CD4-positive, alpha-beta T cell treated with Interleukin-6 at 100 ng/mL for 8 hours (primary cell): Measurements from ENCODE around the gene SRMS.
"Not testable (repeated sequence)": the region's sequence is repeated elsewhere in the genome, so short reads cannot be mapped to it uniquely, and the experiment has no call there.

Source experiments
- DNase-seq: peaks from one replicate; pipeline ENCODE4 v3.0.0-alpha.2; 2020; ENCODE audit warnings: mixed read lengths, low spot score

SRMS gene

GRCh38 chr20:63565699-63566335 lies 18.3 kb upstream of the SRMS start:
- no peak for DNase-seq

GRCh38 chr20:63565021-63565698 lies 17.6 kb upstream of the SRMS start:
- DNase-seq, result no peak

GRCh38 chr20:63564036-63564810 lies 16.7 kb upstream of the SRMS start:
- no peak for DNase-seq

- DNase-seq, result no peak
Measured at GRCh38 chr20:63563225-63563935, 15.8 kb upstream of the SRMS start.

- no peak for DNase-seq
Measured at GRCh38 chr20:63562461-63563224, 15.1 kb upstream of the SRMS start.

GRCh38 chr20:63561624-63562396 lies 14.3 kb upstream of the SRMS start:
- no peak for DNase-seq

GRCh38 chr20:63560856-63561609 lies 13.5 kb upstream of the SRMS start:
- DNase-seq, result no peak

- no peak for DNase-seq
Measured at GRCh38 chr20:63560333-63560805, 12.8 kb upstream of the SRMS start.

GRCh38 chr20:63559485-63560332 lies 12.2 kb upstream of the SRMS start:
- DNase-seq, result not testable (repeated sequence)

GRCh38 chr20:63558804-63559484 lies 11.4 kb upstream of the SRMS start:
- DNase-seq, result no peak

GRCh38 chr20:63557481-63557891 lies 9.9 kb upstream of the SRMS start:
- no peak for DNase-seq

- DNase-seq, result no peak
Measured at GRCh38 chr20:63556873-63557478, 9.4 kb upstream of the SRMS start.

- no peak for DNase-seq
Measured at GRCh38 chr20:63555661-63556381, 8.3 kb upstream of the SRMS start.

GRCh38 chr20:63554361-63555278 lies 7.1 kb upstream of the SRMS start:
- no peak for DNase-seq

- peak; percentile 27 for DNase-seq
Measured at GRCh38 chr20:63553933-63554290, 6.4 kb upstream of the SRMS start, which contains the start of gene FNDC11. Gene FNDC11 (plus strand): TSS chr20:63554159. CDS start chr20:63555664, 1,505 bp downstream.

- peak; percentile 87 for DNase-seq
Measured at GRCh38 chr20:63553251-63553932, 5.8 kb upstream of the SRMS start.
